ENCODE results near the gene IAH1. TPM values are rescaled to one million over a fixed set of nuclear protein-coding genes. Genes with fewer than 3 reads are reported as not detected.

IAH1 gene
- 6.5 and 6.6 TPM in 2 replicates for polyA plus RNA-seq (2013)

- Histone ChIP-seq H3K4me2 (ENCODE audit: low read length) (peak within 1 kb of the TSS; percentile 64), H3K4me1 (ENCODE audit: control insufficient read depth in 1 of 2, insufficient read depth in 2 of 2, low read length in 2 of 2) (no peaks in the 10 kb centered on the region), H4K12ac (ENCODE audit: low read depth, low read length) (peak within 1 kb of the TSS; percentile 64), H2BK12ac (ENCODE audit: low read length) (no peak within 1 kb of the TSS), H3K79me1 (ENCODE audit: low read length) (no peaks in the 10 kb centered on the region), H3K9ac (ENCODE audit: low read length) (peak within 1 kb of the TSS; percentile 44), H3K4me3 (ENCODE audit: low read depth, low read length) (peak within 1 kb of the TSS; percentile 73), H2BK120ac (ENCODE audit: insufficient read depth, low read length, poor library complexity) (no peak within 1 kb of the TSS), H3K4ac (ENCODE audit: low read depth, low read length) (no peak within 1 kb of the TSS), H3K9me3 (ENCODE audit: insufficient read depth, low read depth, low read length) (peaks cover 3% of the 10 kb centered on the region), H3K27me3 (ENCODE audit: insufficient read depth, low read length) (no peaks in the 10 kb centered on the region), H3K36me3 (ENCODE audit: control insufficient read depth in 1 of 2, insufficient read depth in 2 of 2, low read length in 2 of 2) (peaks cover 21 to 25% of the 10 kb centered on the region in 2 experiments), H2AK5ac (ENCODE audit: low read length) (no peak within 1 kb of the TSS), H4K8ac (ENCODE audit: low read depth, low read length) (peak within 1 kb of the TSS; percentile 3), H2AFZ (ENCODE audit: insufficient read depth, low read length, poor library complexity) (peak within 1 kb of the TSS; percentile 18), H4K91ac (ENCODE audit: low read depth, low read length) (no peak within 1 kb of the TSS), H3K27ac (ENCODE audit: low read depth, low read length) (no peak within 1 kb of the TSS), H3K23ac (ENCODE audit: low read length) (no peak within 1 kb of the TSS), H3K14ac (ENCODE audit: low read length) (no peak within 1 kb of the TSS), H3K18ac (ENCODE audit: low read length) (no peak within 1 kb of the TSS), H3K79me2 (ENCODE audit: control insufficient read depth, insufficient read depth, low read length, poor library complexity) (no peaks in the 10 kb centered on the region), H2BK5ac (ENCODE audit: low read depth, low read length, poor library complexity) (no peak within 1 kb of the TSS)
- no CpG with 5 or more reads among the region's 91 CpGs for WGBS (ENCODE audit: extremely low coverage, insufficient coverage, insufficient read length)
- peak; percentile 12 to 59 for DNase-seq
Measured at GRCh38 chr2:9474361-9475057, at the start of gene IAH1. Gene IAH1, plus strand, starts transcription at chr2:9474551. Its CDS starts 16 bp downstream, at chr2:9474567.

- Histone ChIP-seq H3K27me3 (ENCODE audit: insufficient read depth, low read length) (no peaks in the 10 kb centered on the region), H3K4ac (ENCODE audit: low read depth, low read length) (no peak overlapping the region), H3K4me3 (ENCODE audit: low read depth, low read length) (no peak overlapping the region), H3K27ac (ENCODE audit: low read depth, low read length) (no peak overlapping the region), H4K8ac (ENCODE audit: low read depth, low read length) (no peak overlapping the region), H3K4me1 (ENCODE audit: control insufficient read depth in 1 of 2, insufficient read depth in 2 of 2, low read length in 2 of 2) (peaks cover 5% of the 10 kb centered on the region in 2 experiments), H2BK12ac (ENCODE audit: low read length) (no peak overlapping the region), H2AK5ac (ENCODE audit: low read length) (no peak overlapping the region), H2AFZ (ENCODE audit: insufficient read depth, low read length, poor library complexity) (no peak overlapping the region), H3K79me1 (ENCODE audit: low read length) (no peaks in the 10 kb centered on the region), H3K36me3 (ENCODE audit: control insufficient read depth in 1 of 2, insufficient read depth in 2 of 2, low read length in 2 of 2) (peaks cover 16 to 18% of the 10 kb centered on the region in 2 experiments), H3K9ac (ENCODE audit: low read length) (no peak overlapping the region), H4K91ac (ENCODE audit: low read depth, low read length) (no peak overlapping the region), H3K4me2 (ENCODE audit: low read length) (no peak overlapping the region), H3K9me3 (ENCODE audit: insufficient read depth, low read depth, low read length) (no peaks in the 10 kb centered on the region), H2BK120ac (ENCODE audit: insufficient read depth, low read length, poor library complexity) (no peak overlapping the region), H3K79me2 (ENCODE audit: control insufficient read depth, insufficient read depth, low read length, poor library complexity) (no peaks in the 10 kb centered on the region), H3K23ac (ENCODE audit: low read length) (no peak overlapping the region), H2BK5ac (ENCODE audit: low read depth, low read length, poor library complexity) (no peak overlapping the region), H3K14ac (ENCODE audit: low read length) (no peak overlapping the region), H3K18ac (ENCODE audit: low read length) (no peak overlapping the region), H4K12ac (ENCODE audit: low read depth, low read length) (no peak overlapping the region)
- WGBS (ENCODE audit: extremely low coverage, insufficient coverage, insufficient read length): no CpG with 5 or more reads among the region's 5 CpGs
- DNase-seq: no peak
Measured at GRCh38 chr2:9428965-9429577, 45.3 kb upstream of the IAH1 start.

- H4K91ac ChIP-seq (ENCODE audit: low read depth, low read length): no peak overlapping the region
- H3K79me1 ChIP-seq (ENCODE audit: low read length): no peaks in the 10 kb centered on the region
- no peaks in the 10 kb centered on the region for H3K9me3 ChIP-seq (ENCODE audit: insufficient read depth, low read depth, low read length)
- no peak overlapping the region for H3K27ac ChIP-seq (ENCODE audit: low read depth, low read length)
- H3K79me2 ChIP-seq (ENCODE audit: control insufficient read depth, insufficient read depth, low read length, poor library complexity): no peaks in the 10 kb centered on the region
- H3K4ac ChIP-seq (ENCODE audit: low read depth, low read length): no peak overlapping the region
- no peak overlapping the region for H2BK5ac ChIP-seq (ENCODE audit: low read depth, low read length, poor library complexity)
- no peak for DNase-seq
- H3K4me3 ChIP-seq (ENCODE audit: low read depth, low read length): no peak overlapping the region
- no CpG with 5 or more reads among the region's 2 CpGs for WGBS (ENCODE audit: extremely low coverage, insufficient coverage, insufficient read length)
- H4K8ac ChIP-seq (ENCODE audit: low read depth, low read length): no peak overlapping the region
- H3K4me2 ChIP-seq (ENCODE audit: low read length): no peak overlapping the region
- H3K23ac ChIP-seq (ENCODE audit: low read length): no peak overlapping the region
- no peak overlapping the region for H2AK5ac ChIP-seq (ENCODE audit: low read length)
- H3K14ac ChIP-seq (ENCODE audit: low read length): no peak overlapping the region
- no peaks in the 10 kb centered on the region for H3K4me1 ChIP-seq (ENCODE audit: control insufficient read depth in 1 of 2, insufficient read depth in 2 of 2, low read length in 2 of 2)
- no peaks in the 10 kb centered on the region for H3K27me3 ChIP-seq (ENCODE audit: insufficient read depth, low read length)
- peaks cover 18 to 23% of the 10 kb centered on the region in 2 experiments for H3K36me3 ChIP-seq (ENCODE audit: control insufficient read depth in 1 of 2, insufficient read depth in 2 of 2, low read length in 2 of 2)
- H3K9ac ChIP-seq (ENCODE audit: low read length): no peak overlapping the region
- no peak overlapping the region for H4K12ac ChIP-seq (ENCODE audit: low read depth, low read length)
- no peak overlapping the region for H2BK12ac ChIP-seq (ENCODE audit: low read length)
- no peak overlapping the region for H2AFZ ChIP-seq (ENCODE audit: insufficient read depth, low read length, poor library complexity)
- no peak overlapping the region for H2BK120ac ChIP-seq (ENCODE audit: insufficient read depth, low read length, poor library complexity)
- H3K18ac ChIP-seq (ENCODE audit: low read length): no peak overlapping the region
Measured at GRCh38 chr2:9430316-9431293, 43.7 kb upstream of the IAH1 start.

GRCh38 chr2:9434489-9434888, 39.9 kb upstream of the IAH1 start:
- no peak overlapping the region for H4K12ac ChIP-seq (ENCODE audit: low read depth, low read length)
- H3K18ac ChIP-seq (ENCODE audit: low read length): no peak overlapping the region
- H4K91ac ChIP-seq (ENCODE audit: low read depth, low read length): no peak overlapping the region
- no peaks in the 10 kb centered on the region for H3K4me1 ChIP-seq (ENCODE audit: control insufficient read depth in 1 of 2, insufficient read depth in 2 of 2, low read length in 2 of 2)
- H3K36me3 ChIP-seq (ENCODE audit: control insufficient read depth in 1 of 2, insufficient read depth in 2 of 2, low read length in 2 of 2): peaks cover 28% of the 10 kb centered on the region in 2 experiments
- no peaks in the 10 kb centered on the region for H3K79me2 ChIP-seq (ENCODE audit: control insufficient read depth, insufficient read depth, low read length, poor library complexity)
- H2AK5ac ChIP-seq (ENCODE audit: low read length): no peak overlapping the region
- no peak overlapping the region for H2BK5ac ChIP-seq (ENCODE audit: low read depth, low read length, poor library complexity)
- no peak overlapping the region for H2BK12ac ChIP-seq (ENCODE audit: low read length)
- H3K4ac ChIP-seq (ENCODE audit: low read depth, low read length): no peak overlapping the region
- H4K8ac ChIP-seq (ENCODE audit: low read depth, low read length): no peak overlapping the region
- no peaks in the 10 kb centered on the region for H3K9me3 ChIP-seq (ENCODE audit: insufficient read depth, low read depth, low read length)
- H3K23ac ChIP-seq (ENCODE audit: low read length): no peak overlapping the region
- no CpG with 5 or more reads among the region's 2 CpGs for WGBS (ENCODE audit: extremely low coverage, insufficient coverage, insufficient read length)
- H3K9ac ChIP-seq (ENCODE audit: low read length): no peak overlapping the region
- no peaks in the 10 kb centered on the region for H3K79me1 ChIP-seq (ENCODE audit: low read length)
- H2AFZ ChIP-seq (ENCODE audit: insufficient read depth, low read length, poor library complexity): no peak overlapping the region
- H3K4me3 ChIP-seq (ENCODE audit: low read depth, low read length): no peak overlapping the region
- no peak overlapping the region for H2BK120ac ChIP-seq (ENCODE audit: insufficient read depth, low read length, poor library complexity)
- no peak for DNase-seq
- H3K27me3 ChIP-seq (ENCODE audit: insufficient read depth, low read length): no peaks in the 10 kb centered on the region
- H3K27ac ChIP-seq (ENCODE audit: low read depth, low read length): no peak overlapping the region
- no peak overlapping the region for H3K14ac ChIP-seq (ENCODE audit: low read length)
- H3K4me2 ChIP-seq (ENCODE audit: low read length): no peak overlapping the region
